Bronchial epithelial cell (primary cell): ENCODE measurements around the gene BAG3. TPM values are rescaled to one million over a fixed set of nuclear protein-coding genes. Genes with fewer than 3 reads are reported as not detected.

Experiments used
- DNase-seq: peaks from one replicate; pipeline ENCODE4 v3.0.0-alpha.2; 2010; ENCODE audit warnings: low read depth
- FAIRE-seq: peaks from 2 replicates; lab custom pipeline; 2011; peaks lifted over from hg19 to GRCh38; lab: Jason Lieb, UNC
- H3K27me3 ChIP-seq: 2 replicates; pipeline ENCODE4 v1.5.1; 2011; ENCODE audit warnings: low read length; ENCODE audit not compliant: control insufficient read depth, insufficient read depth
- H3K36me3 ChIP-seq: 2 replicates; pipeline ENCODE4 v1.5.1; 2011; ENCODE audit warnings: low read length; ENCODE audit not compliant: control insufficient read depth, insufficient read depth
- H3K4me3 ChIP-seq: 2 replicates; pipeline ENCODE4 v1.5.1; 2011; ENCODE audit warnings: mild to moderate bottlenecking, low read depth, low read length, control low read depth
- CTCF ChIP-seq: IDR thresholded peaks from 2 replicates; pipeline ENCODE4 v1.5.1; 2011; ENCODE audit warnings: mild to moderate bottlenecking, moderate library complexity, low read length, control low read depth, inconsistent platforms; ENCODE audit not compliant: insufficient read depth, severe bottlenecking
- total RNA-seq: library from RNA; depleted of rRNA; stranded (reverse); fragments of >200 nt; gene quantifications from 2 replicates; pipeline ENCODE4 v1.2.1, GENCODE V29; 2014

BAG3 gene
- total RNA-seq, 1 donor from 2014 or later, result 7.1 TPM

GRCh38 chr10:119651514-119652360 lies 557 bp downstream of the BAG3 start:
- Histone ChIP-seq H3K27me3 (no peaks in the 10 kb centered on the region), H3K36me3 (peaks cover 2% of the 10 kb centered on the region), H3K4me3 (peak overlapping the region; percentile 82)
- no peak for FAIRE-seq
- TF ChIP-seq CTCF, result no peak
- no peak for DNase-seq

- DNase-seq, result peak; percentile 79
- no peaks in the 10 kb centered on the region for H3K27me3 ChIP-seq
- peaks cover 2% of the 10 kb centered on the region for H3K36me3 ChIP-seq
- H3K4me3 ChIP-seq, result peak overlapping the region; percentile 82
- no peak for TF ChIP-seq CTCF
- FAIRE-seq, result no peak
These were observed 1.2 kb downstream of the BAG3 start for GRCh38 chr10:119652361-119652730.

- no peak for DNase-seq
- TF ChIP-seq CTCF, result no peak
- FAIRE-seq, result no peak
- H3K27me3 ChIP-seq, result no peaks in the 10 kb centered on the region
- H3K36me3 ChIP-seq, result peaks cover 3% of the 10 kb centered on the region
- H3K4me3 ChIP-seq, result peak overlapping the region; percentile 82
These were observed 2.0 kb downstream of the BAG3 start for GRCh38 chr10:119653209-119653608.

GRCh38 chr10:119653916-119654315 lies 2.7 kb downstream of the BAG3 start:
- no peak for TF ChIP-seq CTCF
- no peak for DNase-seq
- H3K36me3 ChIP-seq, result peaks cover 5% of the 10 kb centered on the region
- FAIRE-seq, result no peak
- H3K27me3 ChIP-seq, result no peaks in the 10 kb centered on the region
- peak overlapping the region; percentile 82 for H3K4me3 ChIP-seq

- FAIRE-seq, result no peak
- Histone ChIP-seq H3K4me3 (peak overlapping the region; percentile 82), H3K36me3 (peaks cover 5% of the 10 kb centered on the region), H3K27me3 (no peaks in the 10 kb centered on the region)
- no peak for TF ChIP-seq CTCF
- DNase-seq, result peak; percentile 87
These were observed 3.4 kb downstream of the BAG3 start for GRCh38 chr10:119654540-119654939.
